Fibroblast of the conjunctiva (primary cell): ENCODE results near the gene CNIH1.
A peak's percentile ranks its signal among the peaks of the same experiment; 100 is the strongest.
"Not testable (repeated sequence)": the region's sequence is repeated elsewhere in the genome, so short reads cannot be mapped to it uniquely, and the experiment has no call there.

Source experiments
- DNase-seq: peaks from one replicate; pipeline ENCODE4 v3.0.0-alpha.2; 2010; ENCODE audit warnings: low read depth

CNIH1 gene

DNA sequence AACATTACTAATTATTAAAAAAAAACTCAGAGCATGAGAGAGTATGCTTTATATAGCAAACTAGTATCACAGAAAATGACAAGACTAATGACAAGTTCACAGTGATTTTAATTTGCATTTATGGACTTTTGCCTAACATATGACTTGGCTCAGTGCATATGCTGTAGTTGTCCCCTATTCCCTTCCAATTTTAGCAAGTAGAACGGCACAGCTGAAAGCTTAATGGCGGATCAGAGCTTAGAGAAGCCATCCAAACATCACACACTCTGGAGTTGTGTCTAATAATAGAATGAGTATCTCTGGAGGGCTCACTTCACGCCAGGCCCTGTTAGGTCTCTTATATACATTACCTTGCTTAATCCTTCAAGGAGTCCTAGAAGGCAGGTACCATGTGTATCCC lies 13.3 kb downstream of the CNIH1 start:
- DNase-seq, result no peak

DNA sequence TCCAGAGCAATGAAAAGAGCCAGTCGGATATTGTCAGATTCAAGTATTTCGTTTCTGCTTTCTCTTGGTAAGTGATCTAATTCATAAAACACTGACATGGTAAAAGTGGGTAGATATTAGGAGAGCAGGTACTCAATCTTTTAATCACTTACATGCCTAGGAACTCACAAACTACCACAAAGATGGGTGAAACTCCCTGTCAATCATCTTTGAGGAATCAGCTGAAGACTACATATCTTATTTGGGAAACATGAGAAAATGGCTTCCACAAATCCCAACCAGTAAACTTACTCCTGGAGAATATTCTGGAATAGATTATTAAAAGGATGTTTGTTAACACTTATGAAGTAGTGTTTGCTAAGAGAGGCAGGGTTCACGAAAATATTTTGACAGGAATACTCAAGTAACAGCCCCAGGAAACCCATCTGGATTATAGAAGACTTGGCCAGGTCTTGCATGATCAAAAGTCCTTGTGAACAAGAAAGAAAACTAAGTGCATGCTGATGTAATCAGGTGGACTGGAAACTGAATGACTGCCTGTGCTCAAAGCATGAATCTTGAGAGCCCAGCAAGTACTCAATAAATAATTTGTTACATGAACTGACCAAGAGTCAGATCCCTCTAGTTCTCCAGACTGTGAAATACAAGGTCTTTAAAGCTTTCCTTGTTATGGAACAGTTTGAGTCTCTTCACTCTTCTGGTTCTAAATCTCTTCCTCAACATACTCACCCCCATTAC lies 15.5 kb downstream of the CNIH1 start:
- DNase-seq, result no peak

DNA sequence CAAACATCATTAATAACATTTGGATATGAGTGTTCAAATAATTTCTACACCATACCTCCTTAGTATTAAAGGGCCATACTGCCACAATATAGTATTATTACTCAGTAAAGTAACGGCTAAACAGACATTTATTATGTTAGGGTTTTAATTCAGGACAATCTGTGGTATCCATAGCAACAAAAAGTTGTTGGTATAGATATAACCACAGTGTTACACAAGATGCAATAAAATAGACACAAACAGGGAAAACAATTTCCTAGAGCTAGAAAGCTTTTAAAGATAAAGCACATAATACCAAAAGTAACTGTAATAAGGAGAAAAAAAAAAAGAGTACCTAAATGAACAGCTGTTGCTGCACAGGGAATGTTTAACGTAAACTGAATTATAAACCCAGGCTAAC lies 16.1 kb downstream of the CNIH1 start:
- DNase-seq, result no peak

DNA sequence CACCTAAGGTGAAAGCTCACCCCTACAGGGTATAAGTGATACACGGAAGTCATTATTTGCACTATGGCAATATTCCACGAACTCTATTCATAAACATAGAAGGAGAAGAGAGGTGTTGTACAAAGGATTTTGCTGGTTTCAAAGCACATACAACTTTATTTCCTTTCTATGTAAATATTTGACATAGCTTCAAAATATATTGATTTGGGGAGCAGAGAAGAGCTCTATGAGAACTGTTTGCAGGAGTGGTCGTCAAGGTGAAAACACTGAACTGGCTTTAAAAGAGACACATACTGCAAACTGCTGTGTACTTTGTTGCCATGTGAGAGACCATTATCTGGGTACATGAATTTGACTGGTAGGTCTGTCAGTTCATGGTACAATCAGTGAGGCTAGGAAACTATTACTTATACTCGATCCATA lies 16.7 kb downstream of the CNIH1 start:
- DNase-seq, result no peak

DNA sequence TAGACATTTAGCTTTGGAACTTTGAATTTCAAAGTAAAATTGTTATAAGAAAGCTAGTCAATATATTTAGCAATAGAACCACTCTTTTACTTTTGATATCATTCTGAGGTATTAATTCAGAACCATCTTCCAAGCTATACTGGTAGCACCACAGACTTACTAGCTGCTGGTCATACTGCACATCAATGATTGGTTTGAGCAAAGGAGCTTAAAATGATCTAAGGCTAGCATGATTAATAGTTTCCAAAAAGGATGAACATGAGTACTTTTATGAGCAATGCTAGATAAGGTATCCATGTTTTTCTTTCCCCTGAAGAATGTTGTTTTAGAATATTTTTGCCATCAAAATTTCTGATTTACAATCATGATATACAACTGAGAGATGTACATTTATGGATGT lies 17.2 kb downstream of the CNIH1 start:
- no peak for DNase-seq

DNA sequence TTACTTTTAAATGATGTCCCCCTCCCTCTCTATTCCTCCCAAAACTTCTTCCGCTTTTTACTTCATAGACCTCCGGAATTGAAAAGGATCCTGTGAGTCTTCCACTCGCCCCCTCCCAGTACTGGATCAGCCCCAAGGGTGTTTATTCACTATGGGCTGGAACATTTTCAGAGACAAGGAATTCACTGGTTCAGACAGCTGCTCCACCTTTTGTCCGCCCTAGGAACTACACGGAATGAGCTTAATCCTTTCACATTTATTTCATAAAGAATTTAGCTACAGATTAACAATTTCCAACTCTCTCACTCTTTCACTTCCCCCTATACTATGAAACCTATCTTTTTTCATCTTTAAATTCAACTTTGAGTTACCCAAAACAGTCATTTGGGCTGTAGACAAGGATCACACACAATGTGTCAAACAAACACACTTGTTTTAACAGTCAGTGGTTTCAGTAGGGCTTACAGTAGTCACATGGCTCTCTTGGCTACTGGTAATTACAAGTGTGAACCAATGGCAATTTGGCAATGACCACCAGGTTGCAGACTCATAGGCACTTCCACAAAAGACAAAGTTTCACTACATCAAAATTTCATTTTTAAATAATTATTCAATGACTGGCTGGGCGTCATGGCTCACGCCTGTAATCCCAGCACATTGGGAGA lies 20.6 kb downstream of the CNIH1 start:
- DNase-seq, result peak; percentile 48

DNA sequence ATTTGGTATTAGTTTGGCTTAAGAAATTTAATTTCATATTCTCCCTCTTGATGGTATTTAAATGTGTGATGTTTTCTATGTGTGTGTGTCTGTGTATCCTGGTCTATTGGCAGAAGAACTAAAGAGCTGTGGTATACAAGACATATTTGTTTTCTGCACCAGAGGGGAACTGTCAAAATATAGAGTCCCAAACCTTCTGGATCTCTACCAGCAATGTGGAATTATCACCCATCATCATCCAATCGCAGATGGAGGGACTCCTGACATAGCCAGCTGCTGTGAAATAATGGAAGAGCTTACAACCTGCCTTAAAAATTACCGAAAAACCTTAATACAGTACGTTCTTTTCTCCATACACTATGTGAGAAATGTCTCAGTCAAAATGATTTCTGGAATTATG lies 29.8 kb downstream of the CNIH1 start:
- no peak for DNase-seq

DNA sequence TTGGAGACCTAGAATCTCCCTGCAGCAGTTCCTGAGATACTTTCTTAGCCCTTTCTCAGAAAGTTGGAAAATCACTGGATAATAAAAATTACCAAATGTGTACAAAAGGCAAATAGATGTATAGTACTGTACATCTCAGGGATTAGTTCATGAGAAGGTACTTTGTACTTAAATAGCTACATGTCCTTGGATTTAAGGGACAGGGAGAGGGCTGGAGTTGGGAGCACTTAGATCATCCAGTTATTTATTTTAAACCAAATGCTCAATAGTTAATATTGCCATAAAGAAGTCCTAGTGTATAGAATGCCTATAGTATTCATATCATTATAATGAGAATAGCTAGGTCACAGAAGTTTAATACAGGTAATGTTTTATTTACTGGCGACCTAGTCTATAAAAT lies 31.0 kb downstream of the CNIH1 start:
- DNase-seq, result no peak

DNA sequence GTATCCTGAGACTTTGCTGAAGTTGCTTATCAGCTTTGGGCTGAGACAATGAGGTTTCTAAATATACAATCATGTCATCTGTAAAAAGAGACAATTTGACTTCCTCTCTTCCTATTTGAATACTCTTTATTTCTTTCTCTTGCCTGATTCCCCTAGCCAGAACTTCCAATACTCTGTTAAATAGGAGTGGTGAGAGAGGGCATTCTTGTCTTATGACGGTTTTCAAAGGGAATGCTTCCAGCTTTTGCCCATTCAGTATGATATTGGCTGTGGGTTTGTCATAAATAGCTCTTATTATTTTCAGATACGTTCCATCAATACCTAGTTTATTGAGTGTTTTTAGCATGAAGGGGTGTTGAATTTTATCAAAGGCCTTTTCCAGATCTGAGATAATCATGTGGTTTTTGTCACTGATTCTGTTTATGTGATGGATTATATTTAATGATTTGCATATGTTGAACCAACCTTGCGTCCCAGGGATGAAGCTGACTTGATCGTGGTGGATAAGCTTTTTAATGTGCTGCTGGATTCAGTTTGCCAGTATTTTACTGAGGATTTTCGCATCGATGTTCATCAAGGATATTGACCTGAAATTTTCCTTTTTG lies 37.7 kb downstream of the CNIH1 start:
- not testable (repeated sequence) for DNase-seq

DNA sequence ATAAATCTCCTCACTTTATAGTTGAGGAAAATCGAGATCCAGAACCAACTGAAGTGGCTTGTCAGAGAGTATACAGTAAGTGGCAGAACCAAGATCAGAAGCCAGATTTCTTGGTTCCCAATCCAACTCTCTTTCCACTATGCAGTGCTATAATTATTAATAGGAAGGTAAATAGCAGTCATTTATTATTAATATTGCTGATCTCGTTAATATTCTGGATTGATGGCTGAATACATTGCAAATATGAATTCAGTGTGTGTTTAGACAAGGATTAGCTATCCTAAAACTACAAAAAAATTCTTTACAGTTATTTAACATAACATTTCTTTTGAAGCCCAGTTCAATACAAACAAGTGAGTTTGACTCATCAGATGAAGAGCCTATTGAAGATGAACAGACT lies 41.6 kb downstream of the CNIH1 start:
- DNase-seq, result no peak

DNA sequence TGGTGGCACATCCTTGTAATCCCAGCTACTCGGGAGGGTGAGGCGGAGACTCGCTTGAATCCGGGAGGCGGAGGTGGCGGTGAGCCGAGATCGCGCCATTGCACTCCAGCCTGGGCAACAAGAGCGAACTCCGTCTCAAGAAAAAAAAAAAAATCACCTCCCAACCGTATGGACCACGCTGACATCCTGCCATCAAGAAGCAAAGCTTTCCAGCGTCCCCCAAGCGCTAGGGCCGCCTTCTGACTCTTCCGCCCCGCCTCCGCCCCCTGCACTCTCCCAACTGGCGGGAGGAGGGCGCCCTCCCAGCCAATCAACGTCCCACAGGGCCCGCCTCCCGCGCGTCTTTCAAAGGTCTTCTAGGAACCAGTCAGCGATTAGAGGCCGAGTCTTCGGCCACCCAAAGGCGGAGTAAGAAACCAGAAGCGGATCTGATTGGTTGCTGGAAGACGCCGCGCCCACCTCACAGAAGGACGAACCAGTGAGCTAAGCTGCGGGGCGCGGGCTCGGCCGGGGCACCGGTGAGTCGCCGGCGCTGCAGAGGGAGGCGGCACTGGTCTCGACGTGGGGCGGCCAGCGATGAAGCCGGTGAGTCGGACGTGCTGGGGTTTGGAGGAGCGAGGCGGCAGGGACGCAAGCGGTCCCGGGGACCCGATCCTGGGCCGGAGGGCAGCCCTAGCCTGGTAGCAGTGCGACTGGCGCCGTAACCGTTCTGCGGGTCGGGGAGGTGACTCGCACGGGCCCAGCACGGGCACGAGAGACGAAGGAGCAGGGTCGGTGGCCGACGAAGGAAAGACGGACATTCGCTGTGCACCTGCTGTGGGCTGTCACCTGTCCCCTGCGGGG lies 44.5 kb downstream of the CNIH1 start, which contains the start of gene CDKN3:
Gene CDKN3, plus strand, starts transcription at position 515 of the 843 bp plus-strand sequence. Its CDS starts 62 bp downstream, at position 577.
- peak; percentile 99 for DNase-seq

DNA sequence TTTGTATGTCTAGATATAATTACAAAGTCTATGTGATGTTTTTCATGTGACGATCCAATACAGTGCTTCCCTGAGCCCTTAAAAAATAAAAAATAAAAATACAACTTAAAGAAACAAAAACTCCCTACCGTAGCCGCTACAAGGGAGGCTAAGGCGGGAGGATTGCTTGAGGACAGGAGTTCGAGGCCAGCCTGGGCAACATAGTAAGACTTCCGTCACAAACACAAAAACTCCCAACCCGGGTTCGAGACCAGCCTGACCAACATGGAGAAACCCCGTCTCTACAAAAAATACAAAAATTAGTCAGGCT lies 45.0 kb downstream of the CNIH1 start:
- no peak for DNase-seq

DNA sequence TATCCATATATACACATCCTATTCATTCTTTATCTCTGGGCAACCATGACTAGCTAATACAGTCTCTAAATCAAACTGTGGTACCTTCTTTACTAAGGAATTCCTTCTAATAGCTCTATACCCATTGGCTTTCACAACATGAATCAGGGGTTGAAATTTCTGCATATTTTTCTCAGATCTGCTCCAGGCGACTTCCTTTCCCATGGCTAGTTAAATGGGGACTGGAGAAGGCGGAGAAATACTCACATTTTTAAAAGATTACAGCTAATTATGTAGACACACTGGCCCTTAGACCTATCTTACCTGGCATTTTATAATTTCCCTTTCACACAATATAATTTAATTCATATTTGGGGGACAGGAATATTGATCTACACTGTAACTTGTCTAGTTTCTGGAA lies 45.5 kb downstream of the CNIH1 start:
- DNase-seq, result no peak

DNA sequence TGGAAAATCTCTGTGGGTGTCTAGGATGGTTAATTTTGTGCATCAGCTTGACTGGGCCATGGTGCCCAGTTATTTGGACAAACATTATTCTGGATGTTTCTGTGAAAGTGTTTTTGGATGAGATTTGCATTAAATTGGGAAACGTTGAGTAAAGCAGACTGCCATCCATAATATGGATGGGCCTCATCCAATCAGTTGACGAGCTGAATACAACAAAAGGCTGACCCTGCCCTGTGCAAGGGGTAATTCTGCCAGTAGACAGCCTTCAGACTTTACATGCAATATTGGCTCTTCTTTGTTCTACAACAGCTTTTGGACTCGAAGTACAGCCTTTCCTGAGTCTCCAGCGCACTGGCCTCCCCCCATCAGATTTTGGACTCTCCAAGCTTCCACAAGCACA lies 45.9 kb downstream of the CNIH1 start:
- no peak for DNase-seq

DNA sequence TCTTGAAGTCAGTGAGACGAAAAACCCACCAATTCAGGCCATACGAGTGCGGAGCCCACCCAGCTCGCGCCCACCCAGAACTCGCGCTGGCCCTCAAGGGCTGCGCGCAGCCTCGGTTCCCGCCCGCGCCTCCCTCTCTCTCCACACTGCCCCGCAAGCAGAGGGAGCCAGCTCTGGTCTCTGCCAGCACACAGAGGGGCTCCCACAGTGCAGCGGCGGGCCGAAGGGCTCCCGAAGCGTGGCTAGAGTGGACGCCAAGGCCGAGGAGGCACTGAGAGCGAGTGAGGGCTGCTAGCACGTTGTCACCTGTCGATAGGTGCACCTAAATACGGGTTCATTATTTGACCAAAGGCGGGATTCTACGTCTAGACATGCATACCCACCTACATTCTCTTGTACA lies 46.6 kb downstream of the CNIH1 start:
- no peak for DNase-seq

DNA sequence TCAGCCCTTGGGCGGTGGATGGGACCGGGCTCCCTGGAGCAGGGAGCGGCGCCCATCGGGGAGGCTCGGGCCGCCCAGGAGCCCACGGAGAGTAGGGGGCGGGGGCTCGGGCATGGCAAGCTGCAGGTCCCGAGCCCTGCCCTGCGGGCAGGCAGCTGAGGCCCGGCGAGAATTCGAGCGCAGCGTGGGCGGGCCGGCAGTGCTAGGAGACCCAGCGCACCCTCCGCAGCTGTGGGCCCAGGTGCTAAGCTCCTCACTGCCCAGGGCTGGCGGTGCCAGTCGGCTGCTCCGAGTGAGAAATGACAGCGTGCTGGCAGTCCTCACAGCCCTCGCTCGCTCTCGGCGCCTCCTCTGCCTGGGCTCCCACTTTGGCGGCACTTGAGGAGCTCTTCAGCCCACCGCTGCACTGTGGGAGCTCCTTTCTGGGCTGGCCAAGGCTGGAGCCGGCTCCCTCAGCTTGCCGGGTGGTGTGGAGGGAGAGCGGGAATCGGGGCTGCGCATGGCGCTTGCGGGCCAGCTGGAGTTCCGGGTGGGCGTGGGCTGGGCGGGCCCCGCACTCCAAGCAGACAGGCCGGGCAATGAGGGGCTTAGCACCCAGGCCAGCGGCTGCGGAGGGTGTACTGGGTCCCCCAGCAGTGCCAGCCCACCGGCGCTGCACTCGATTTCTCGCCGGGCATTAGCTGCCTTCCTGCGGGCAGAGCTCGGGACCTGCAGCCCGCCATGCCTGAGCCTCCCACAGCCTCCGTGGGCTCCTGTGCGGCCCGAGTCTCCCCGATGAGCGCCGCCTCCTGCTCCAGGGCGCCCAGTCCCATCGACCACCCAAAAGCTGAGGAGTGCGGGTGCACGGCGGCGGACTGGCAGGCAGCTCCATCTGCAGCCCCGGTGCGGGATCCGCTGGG lies 47.9 kb downstream of the CNIH1 start:
- not testable (repeated sequence) for DNase-seq

DNA sequence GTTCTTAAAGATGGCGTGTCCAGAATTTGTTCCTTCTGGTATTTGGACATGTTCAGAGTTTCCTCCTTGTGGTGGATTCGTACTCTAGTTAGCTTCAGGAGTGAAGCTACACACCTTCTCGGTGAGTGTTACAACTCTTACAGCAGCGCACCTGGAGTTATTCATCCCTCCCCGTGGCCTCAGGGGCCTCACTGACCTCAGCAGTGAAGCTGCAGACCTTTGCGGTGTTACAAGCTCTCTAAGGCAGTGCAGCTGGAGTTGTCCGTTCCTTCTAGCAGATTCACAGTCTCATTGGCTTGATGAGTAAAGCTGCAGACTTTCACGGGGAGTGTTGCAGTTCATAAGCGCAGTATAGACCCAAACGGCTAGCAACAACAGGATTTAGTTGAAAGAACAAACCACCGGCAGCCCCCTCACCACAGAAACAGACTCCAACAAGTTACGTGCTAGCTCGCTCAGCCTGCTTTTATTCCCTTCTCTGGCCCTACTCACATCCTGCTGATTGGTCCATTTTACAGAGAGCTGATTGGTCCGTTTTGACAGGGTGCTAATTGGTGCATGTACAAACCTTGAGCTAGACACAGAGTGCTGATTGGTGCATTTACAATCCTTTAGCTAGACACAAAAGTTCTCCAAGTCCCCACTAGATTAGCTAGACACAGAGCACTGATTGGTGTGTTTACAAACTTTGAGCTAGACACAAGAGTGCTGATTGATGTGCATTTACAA lies 48.9 kb downstream of the CNIH1 start:
- DNase-seq, result no peak

DNA sequence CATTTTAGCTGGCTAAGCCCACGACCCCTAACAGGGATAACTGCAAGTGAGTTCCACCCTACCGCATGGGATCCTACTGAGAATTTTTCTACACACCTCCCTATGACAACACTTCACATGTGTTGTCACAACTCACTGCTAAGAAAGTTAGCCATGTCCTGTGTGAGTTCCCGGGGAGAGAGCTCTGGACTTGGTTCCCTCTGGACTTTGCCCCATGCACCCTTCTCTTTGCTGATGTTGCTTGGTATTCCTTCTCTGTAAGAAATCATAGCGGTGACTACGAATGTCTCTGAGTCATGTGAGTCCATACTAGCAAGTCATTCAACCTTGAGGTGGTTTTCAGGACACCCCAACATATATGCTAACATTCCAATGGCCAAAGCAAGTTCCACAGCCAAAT lies 53.8 kb downstream of the CNIH1 start:
- DNase-seq, result no peak

DNA sequence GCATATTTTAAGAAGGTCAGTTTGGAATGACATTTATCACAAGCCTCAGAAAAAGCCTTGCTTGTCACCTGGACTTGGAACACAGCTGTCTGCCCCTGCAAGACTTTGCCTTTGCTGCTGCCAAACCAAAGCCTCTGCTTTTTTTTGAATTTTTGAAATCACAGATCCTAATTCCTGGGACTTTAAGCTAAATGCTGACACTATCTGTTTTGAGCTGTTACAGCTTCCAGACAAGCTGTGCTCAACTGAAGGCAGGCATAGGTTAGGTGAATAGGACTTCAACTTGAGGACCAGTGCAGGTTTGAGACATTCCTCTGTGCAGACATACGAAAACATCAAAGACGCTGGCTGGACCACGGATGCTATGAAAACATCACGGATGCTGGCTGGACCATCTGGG lies 55.6 kb downstream of the CNIH1 start:
- DNase-seq, result no peak

DNA sequence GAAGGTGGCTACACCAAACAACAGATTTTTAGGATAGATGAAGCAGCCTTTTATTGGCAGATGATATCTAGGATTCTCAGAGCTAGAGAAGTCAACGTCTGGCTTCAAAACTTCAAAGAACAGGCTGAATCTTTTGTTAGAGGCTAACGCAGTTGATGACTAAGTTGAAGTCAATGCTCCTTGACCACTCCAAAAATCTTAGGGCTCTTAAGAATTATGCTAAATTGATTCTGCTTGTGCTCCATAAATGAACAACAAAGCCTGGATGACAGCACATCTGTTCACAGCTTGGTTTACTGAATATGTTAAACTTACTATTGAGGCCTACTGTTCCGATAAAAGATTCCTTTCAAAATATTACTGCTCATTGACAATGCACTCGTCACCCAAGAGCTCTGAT lies 57.3 kb downstream of the CNIH1 start:
- DNase-seq, result no peak

DNA sequence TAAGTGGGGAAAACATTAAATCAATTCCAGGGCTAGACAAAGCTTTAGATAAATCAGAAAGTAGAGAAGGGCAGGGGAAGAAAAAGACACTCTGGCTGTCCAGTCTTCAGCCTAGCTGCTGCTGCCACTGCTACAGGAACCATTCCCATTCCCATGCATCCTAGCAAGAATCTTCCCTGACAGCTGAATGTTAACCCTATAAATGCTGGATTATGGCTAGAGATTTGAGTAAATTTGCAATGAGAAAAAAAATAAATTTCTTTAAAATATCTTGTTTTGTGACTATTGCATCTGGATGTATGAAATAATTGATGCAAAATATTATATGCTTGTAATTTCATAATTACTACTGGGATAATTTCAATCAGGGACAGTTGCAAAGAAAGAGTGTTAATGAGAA lies 59.4 kb downstream of the CNIH1 start:
- no peak for DNase-seq
